ENCODE results near the gene SOX9.
A peak's percentile ranks its signal among the peaks of the same experiment; 100 is the strongest.

Gene SOX9

GRCh38 chr17:72142614-72143013 lies 21.8 kb downstream of the SOX9 start:
- no peak for DNase-seq (ENCODE audit: low read depth, low spot score)
- H3K36me3 ChIP-seq (ENCODE audit: control insufficient read depth, insufficient read depth, low read length): no peaks in the 10 kb centered on the region
- WGBS (ENCODE audit: insufficient coverage, insufficient read length): no CpG with 5 or more reads among the region's 2 CpGs
- no peaks in the 10 kb centered on the region for H3K27me3 ChIP-seq (ENCODE audit: control insufficient read depth, insufficient read depth, low read length)
- H3K27ac ChIP-seq (ENCODE audit: low read length): no peak overlapping the region
- peaks cover 3% of the 10 kb centered on the region for H3K4me1 ChIP-seq (ENCODE audit: control insufficient read depth, insufficient read depth, low read length)
- no peak overlapping the region for H3K4me3 ChIP-seq (ENCODE audit: low read length)
- no peaks in the 10 kb centered on the region for H3K9me3 ChIP-seq (ENCODE audit: control insufficient read depth, insufficient read depth, low read length)

DNA sequence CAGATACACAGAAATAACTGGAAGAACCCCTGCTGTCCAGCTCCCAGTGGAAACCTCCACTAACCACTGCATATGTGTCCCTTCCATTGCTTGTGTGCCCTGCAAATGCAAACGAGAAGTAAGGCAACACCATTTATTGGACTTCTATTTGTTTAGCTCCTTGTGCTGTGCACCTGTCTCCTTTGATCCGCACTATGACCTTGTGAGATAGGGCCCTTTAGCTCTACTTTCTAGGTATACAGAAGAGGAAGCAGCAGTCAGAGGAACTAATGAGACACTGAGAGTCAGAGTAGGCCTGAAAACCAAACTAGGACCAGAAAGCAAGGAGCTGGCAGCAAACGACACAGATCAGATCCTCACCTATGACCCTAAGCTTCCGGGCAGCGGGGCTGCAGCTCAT lies 22.4 kb downstream of the SOX9 start:
- Histone ChIP-seq H3K4me1 (ENCODE audit: control insufficient read depth, insufficient read depth, low read length) (peaks cover 3% of the 10 kb centered on the region), H3K27me3 (ENCODE audit: control insufficient read depth, insufficient read depth, low read length) (no peaks in the 10 kb centered on the region), H3K36me3 (ENCODE audit: control insufficient read depth, insufficient read depth, low read length) (no peaks in the 10 kb centered on the region), H3K27ac (ENCODE audit: low read length) (no peak overlapping the region), H3K4me3 (ENCODE audit: low read length) (no peak overlapping the region), H3K9me3 (ENCODE audit: control insufficient read depth, insufficient read depth, low read length) (no peaks in the 10 kb centered on the region)
- WGBS (ENCODE audit: insufficient coverage, insufficient read length): no CpG with 5 or more reads among the region's 5 CpGs
- DNase-seq (ENCODE audit: low read depth, low spot score): no peak

DNA sequence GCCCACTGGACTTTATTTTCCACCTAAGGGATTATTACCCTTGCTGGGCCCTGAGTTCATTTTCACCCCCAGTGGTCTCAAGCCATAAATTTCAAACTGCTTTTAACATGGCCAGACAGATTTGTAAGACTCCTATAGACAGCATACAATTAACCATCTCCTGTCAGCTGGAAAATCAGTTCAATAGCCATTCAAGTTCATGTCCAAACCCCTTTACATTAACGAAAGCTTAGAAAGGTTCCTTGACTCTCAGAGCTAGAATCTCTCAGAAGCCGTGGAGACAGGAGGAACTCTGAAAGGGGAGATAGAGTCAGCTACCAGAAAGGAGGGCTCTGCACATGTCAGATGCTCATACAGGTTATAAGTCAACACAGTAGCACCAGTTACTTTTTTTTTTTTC lies 23.3 kb downstream of the SOX9 start:
- H3K27ac ChIP-seq (ENCODE audit: low read length): no peak overlapping the region
- no peak for DNase-seq (ENCODE audit: low read depth, low spot score)
- no peaks in the 10 kb centered on the region for H3K36me3 ChIP-seq (ENCODE audit: control insufficient read depth, insufficient read depth, low read length)
- no peaks in the 10 kb centered on the region for H3K9me3 ChIP-seq (ENCODE audit: control insufficient read depth, insufficient read depth, low read length)
- no peaks in the 10 kb centered on the region for H3K27me3 ChIP-seq (ENCODE audit: control insufficient read depth, insufficient read depth, low read length)
- no peak overlapping the region for H3K4me3 ChIP-seq (ENCODE audit: low read length)
- H3K4me1 ChIP-seq (ENCODE audit: control insufficient read depth, insufficient read depth, low read length): peaks cover 3% of the 10 kb centered on the region
- no CpG with 5 or more reads among the region's 2 CpGs for WGBS (ENCODE audit: insufficient coverage, insufficient read length)

GRCh38 chr17:72145562-72145961 lies 24.7 kb downstream of the SOX9 start:
- no peaks in the 10 kb centered on the region for H3K9me3 ChIP-seq (ENCODE audit: control insufficient read depth, insufficient read depth, low read length)
- H3K4me3 ChIP-seq (ENCODE audit: low read length): no peak overlapping the region
- peaks cover 3% of the 10 kb centered on the region for H3K4me1 ChIP-seq (ENCODE audit: control insufficient read depth, insufficient read depth, low read length)
- 100% methylated on average over 3 of the region's 3 CpGs for WGBS (ENCODE audit: insufficient coverage, insufficient read length)
- H3K27me3 ChIP-seq (ENCODE audit: control insufficient read depth, insufficient read depth, low read length): no peaks in the 10 kb centered on the region
- no peak for DNase-seq (ENCODE audit: low read depth, low spot score)
- no peaks in the 10 kb centered on the region for H3K36me3 ChIP-seq (ENCODE audit: control insufficient read depth, insufficient read depth, low read length)
- H3K27ac ChIP-seq (ENCODE audit: low read length): no peak overlapping the region

DNA sequence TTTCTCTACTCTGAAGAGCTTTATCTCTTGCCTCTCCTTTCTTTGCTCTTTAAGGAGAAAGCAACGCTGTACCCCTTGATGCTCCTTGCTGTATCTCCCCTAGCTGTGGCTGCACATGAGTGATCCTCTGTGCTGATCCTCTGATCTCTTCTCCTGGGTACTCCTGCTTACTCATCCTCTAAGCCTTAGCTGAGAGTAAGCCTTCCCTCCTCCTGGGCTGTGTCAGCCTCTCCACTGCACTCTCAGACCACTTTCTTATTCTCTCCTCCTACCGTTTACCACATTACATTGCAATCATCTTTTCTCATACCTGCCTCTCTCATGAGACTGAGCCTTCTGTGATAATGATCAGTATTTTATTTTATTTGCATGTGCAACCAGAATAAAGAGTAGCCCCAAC lies 25.1 kb downstream of the SOX9 start:
- H3K9me3 ChIP-seq (ENCODE audit: control insufficient read depth, insufficient read depth, low read length): no peaks in the 10 kb centered on the region
- no peak overlapping the region for H3K4me3 ChIP-seq (ENCODE audit: low read length)
- H3K27ac ChIP-seq (ENCODE audit: low read length): no peak overlapping the region
- DNase-seq (ENCODE audit: low read depth, low spot score): no peak
- H3K4me1 ChIP-seq (ENCODE audit: control insufficient read depth, insufficient read depth, low read length): peaks cover 3% of the 10 kb centered on the region
- H3K36me3 ChIP-seq (ENCODE audit: control insufficient read depth, insufficient read depth, low read length): no peaks in the 10 kb centered on the region
- H3K27me3 ChIP-seq (ENCODE audit: control insufficient read depth, insufficient read depth, low read length): no peaks in the 10 kb centered on the region
- no CpG with 5 or more reads among the region's 2 CpGs for WGBS (ENCODE audit: insufficient coverage, insufficient read length)

GRCh38 chr17:72146371-72146770 lies 25.6 kb downstream of the SOX9 start:
- DNase-seq (ENCODE audit: low read depth, low spot score): no peak
- Histone ChIP-seq H3K27me3 (ENCODE audit: control insufficient read depth, insufficient read depth, low read length) (no peaks in the 10 kb centered on the region), H3K4me3 (ENCODE audit: low read length) (no peak overlapping the region), H3K4me1 (ENCODE audit: control insufficient read depth, insufficient read depth, low read length) (peaks cover 4% of the 10 kb centered on the region), H3K36me3 (ENCODE audit: control insufficient read depth, insufficient read depth, low read length) (no peaks in the 10 kb centered on the region), H3K27ac (ENCODE audit: low read length) (no peak overlapping the region), H3K9me3 (ENCODE audit: control insufficient read depth, insufficient read depth, low read length) (no peaks in the 10 kb centered on the region)
- no CpG with 5 or more reads among the region's 2 CpGs for WGBS (ENCODE audit: insufficient coverage, insufficient read length)

DNA sequence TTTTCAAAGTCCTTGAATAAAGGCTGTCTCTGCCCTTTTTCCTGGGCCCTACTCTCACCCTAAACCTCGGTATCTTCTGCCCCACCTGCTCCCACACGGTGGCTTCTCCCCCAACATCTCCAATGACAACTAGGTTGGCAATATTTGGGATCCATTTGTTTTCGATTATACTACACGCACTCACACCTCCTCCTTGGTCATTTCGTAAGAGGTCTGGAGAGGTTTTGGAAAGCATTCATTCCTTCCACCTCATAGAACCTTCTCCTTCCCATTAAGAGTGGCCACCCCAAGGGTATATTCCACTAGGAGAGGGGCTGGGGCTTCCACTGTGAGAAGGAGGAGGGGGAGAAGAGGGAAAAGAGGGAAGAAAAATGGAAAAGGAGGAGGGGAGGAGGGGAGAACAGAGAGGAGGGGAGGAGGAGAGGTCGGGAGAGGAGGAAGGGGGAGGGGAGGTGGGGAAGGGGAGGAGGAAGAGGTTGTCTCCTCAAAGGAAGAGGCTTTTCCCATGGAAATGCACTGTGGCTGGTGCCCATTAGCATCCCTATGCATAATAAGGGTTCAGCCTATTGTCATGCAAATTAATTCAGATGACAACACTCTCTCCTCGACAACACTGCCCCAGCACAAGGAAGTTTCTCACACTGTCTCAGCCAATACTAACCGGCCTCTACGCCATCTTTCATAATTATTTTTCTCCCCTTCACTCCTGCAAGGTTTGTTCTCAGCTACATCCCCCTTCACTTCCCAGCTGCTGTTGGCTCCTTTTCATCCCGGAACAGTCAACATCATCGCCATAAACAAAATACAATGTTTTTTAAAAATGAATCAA lies 30.0 kb downstream of the SOX9 start:
- H3K4me1 ChIP-seq (ENCODE audit: control insufficient read depth, insufficient read depth, low read length): peaks cover 13% of the 10 kb centered on the region
- no peak overlapping the region for H3K4me3 ChIP-seq (ENCODE audit: low read length)
- no CpG with 5 or more reads among the region's 11 CpGs for WGBS (ENCODE audit: insufficient coverage, insufficient read length)
- H3K27me3 ChIP-seq (ENCODE audit: control insufficient read depth, insufficient read depth, low read length): no peaks in the 10 kb centered on the region
- H3K9me3 ChIP-seq (ENCODE audit: control insufficient read depth, insufficient read depth, low read length): no peaks in the 10 kb centered on the region
- no peaks in the 10 kb centered on the region for H3K36me3 ChIP-seq (ENCODE audit: control insufficient read depth, insufficient read depth, low read length)
- no peak overlapping the region for H3K27ac ChIP-seq (ENCODE audit: low read length)
- DNase-seq (ENCODE audit: low read depth, low spot score): peak; percentile 85

- H3K27ac ChIP-seq (ENCODE audit: low read length): peak overlapping the region; percentile 23
- DNase-seq (ENCODE audit: low read depth, low spot score): no peak
Measured at GRCh38 chr17:72151565-72152386, 31.0 kb downstream of the SOX9 start.

DNA sequence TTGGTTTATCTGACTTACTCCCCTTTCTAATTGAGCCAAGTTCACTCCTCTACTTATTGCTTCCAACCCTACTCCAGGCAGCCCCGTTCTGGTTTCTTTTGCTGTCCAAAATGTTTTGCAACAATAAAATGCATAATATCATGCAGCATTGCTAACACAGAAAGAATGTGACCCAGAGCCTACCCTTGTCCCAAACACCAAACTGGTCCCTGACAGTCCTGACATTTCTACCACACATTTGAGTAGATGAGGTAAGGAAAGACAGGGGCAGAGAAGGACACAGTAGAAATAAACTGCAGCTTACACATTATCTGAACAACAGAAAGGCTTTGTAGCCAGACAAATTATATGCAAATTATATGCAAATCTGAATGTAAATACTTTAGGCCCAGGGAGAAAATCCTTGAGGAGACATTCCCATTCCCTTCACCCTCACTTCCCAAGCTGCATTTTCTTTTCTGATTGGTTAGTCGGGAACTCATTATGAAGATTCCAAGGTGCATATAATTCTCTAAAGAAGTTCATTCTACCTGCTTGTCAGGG lies 31.6 kb downstream of the SOX9 start:
- Histone ChIP-seq H3K27ac (ENCODE audit: low read length) (no peak overlapping the region), H3K9me3 (ENCODE audit: control insufficient read depth, insufficient read depth, low read length) (no peaks in the 10 kb centered on the region), H3K4me3 (ENCODE audit: low read length) (no peak overlapping the region), H3K4me1 (ENCODE audit: control insufficient read depth, insufficient read depth, low read length) (peaks cover 13% of the 10 kb centered on the region), H3K27me3 (ENCODE audit: control insufficient read depth, insufficient read depth, low read length) (no peaks in the 10 kb centered on the region), H3K36me3 (ENCODE audit: control insufficient read depth, insufficient read depth, low read length) (no peaks in the 10 kb centered on the region)
- DNase-seq (ENCODE audit: low read depth, low spot score): no peak
- WGBS (ENCODE audit: insufficient coverage, insufficient read length): no CpG with 5 or more reads among the region's 2 CpGs

More at GRCh38 chr17:72151565-72152386, 31.0 kb downstream of the SOX9 start:
- H3K9me3 ChIP-seq (ENCODE audit: control insufficient read depth, insufficient read depth, low read length): no peaks in the 10 kb centered on the region
- peaks cover 13% of the 10 kb centered on the region for H3K4me1 ChIP-seq (ENCODE audit: control insufficient read depth, insufficient read depth, low read length)
- WGBS (ENCODE audit: insufficient coverage, insufficient read length): no CpG with 5 or more reads among the region's 11 CpGs
- no peaks in the 10 kb centered on the region for H3K27me3 ChIP-seq (ENCODE audit: control insufficient read depth, insufficient read depth, low read length)
- H3K4me3 ChIP-seq (ENCODE audit: low read length): no peak overlapping the region
- H3K36me3 ChIP-seq (ENCODE audit: control insufficient read depth, insufficient read depth, low read length): no peaks in the 10 kb centered on the region
